ENCODE measurements around the gene ZNF582. TPM values are rescaled to one million over a fixed set of nuclear protein-coding genes. Genes with fewer than 3 reads are reported as not detected.

Gene ZNF582
- total RNA-seq, result 8.8 TPM

GRCh38 chr19:56393119-56394012 is at the start of gene ZNF582:
Gene ZNF582, minus strand, starts transcription at chr19:56393534. Its CDS starts 1,782 bp downstream, at chr19:56391752.

GRCh38 chr19:56403764-56404704 is 10.7 kb upstream of the ZNF582 start, which contains the start of gene ZNF583:
Gene ZNF583, plus strand, starts transcription at chr19:56404332. Its CDS starts 2,783 bp downstream, at chr19:56407115.

Other genes with a start within 250 kb of the ZNF582 start
- not detected for gene GALP, start 217.5 kb downstream of the ZNF582 start, total RNA-seq
- not detected for gene ZSCAN5B, start 195.8 kb downstream of the ZNF582 start, total RNA-seq
- not detected for gene ZSCAN5C, start 191.3 kb downstream of the ZNF582 start, total RNA-seq
- gene EDDM13, start 120.8 kb downstream of the ZNF582 start, total RNA-seq, result not detected
- gene ZSCAN5A, start 78.7 kb downstream of the ZNF582 start, total RNA-seq, result 10.0 TPM
- gene ZNF583, start 10.8 kb upstream of the ZNF582 start, total RNA-seq, result 71.7 TPM
- 35.1 TPM for gene ZNF667, start 83.8 kb upstream of the ZNF582 start, total RNA-seq
- 48.5 TPM for gene ZNF471, start 114.3 kb upstream of the ZNF582 start, total RNA-seq
- gene ZFP28, start 145.4 kb upstream of the ZNF582 start, total RNA-seq, result 42.3 TPM
- gene ZNF470, start 173.9 kb upstream of the ZNF582 start, total RNA-seq, result 29.7 TPM
- gene ZNF71, start 201.8 kb upstream of the ZNF582 start, total RNA-seq, result 41.6 TPM
- 11.9 TPM for gene SMIM17, start 249.6 kb upstream of the ZNF582 start, total RNA-seq